HEK293 (cell line): ENCODE data around the gene SNTB2.
"Not testable (repeated sequence)": the region's sequence is repeated elsewhere in the genome, so short reads cannot be mapped to it uniquely, and the experiment has no call there.

ENCODE experiments used
- CTCF ChIA-PET: fragments of 350-600 bp; formaldehyde crosslinking; extraction: SDS; loops from one replicate; lab custom pipeline; 2021; ENCODE audit warnings: antibody characterized with exemption; lab: Yijun Ruan, JAX
- POLR2A ChIA-PET: fragments of 300-600 bp; formaldehyde crosslinking; extraction: SDS; loops from one replicate; lab custom pipeline; 2020; ENCODE audit warnings: antibody characterized with exemption, inconsistent platforms; lab: Yijun Ruan, JAX
- H3K27ac ChIP-seq: fragments of 200-500 bp; sonication (Bioruptor generic); 2 replicates; pipeline ENCODE4 v1.5.1; 2014; ENCODE audit warnings: low read depth, low read length, control low read depth, inconsistent platforms; ENCODE audit errors: extremely low read depth
- H3K36me3 ChIP-seq, 2 experiments: fragments of 200-500 bp in 1 of 2; sonication (Bioruptor generic) in 1 of 2; 1 replicate in 1 of 2; 2 replicates in 1 of 2; pipeline ENCODE4 v1.5.1; 2014 to 2017; ENCODE audit warnings: inconsistent platforms in 2 of 2, low read length in 2 of 2; ENCODE audit not compliant: control insufficient read depth in 2 of 2, insufficient read depth in 1 of 2
- H3K4me1 ChIP-seq: fragments of 200-500 bp; sonication (Bioruptor generic); 2 replicates; pipeline ENCODE4 v1.5.1; 2014; ENCODE audit warnings: mild to moderate bottlenecking, low read length, inconsistent platforms; ENCODE audit not compliant: control insufficient read depth, insufficient read depth
- H3K4me3 ChIP-seq: 2 replicates; pipeline ENCODE4 v1.5.1; 2011; ENCODE audit warnings: low read depth, mild to moderate bottlenecking, control low read depth, low read length, moderate library complexity
- H3K9me3 ChIP-seq: fragments of 200-500 bp; sonication (Bioruptor generic); 2 replicates; pipeline ENCODE4 v1.5.1; 2014; ENCODE audit warnings: low read depth, low read length, inconsistent platforms; ENCODE audit not compliant: control insufficient read depth, insufficient read depth
- BCL6B ChIP-seq: fragments of 450-650 bp; formaldehyde crosslinking; IDR thresholded peaks from 2 replicates; pipeline ENCODE4 v1.5.1; 2017; ENCODE audit warnings: missing biosample characterization, missing genetic modification characterization
- GLI2 ChIP-seq: fragments of 450-650 bp; formaldehyde crosslinking; IDR thresholded peaks from 2 replicates; pipeline ENCODE4; 2017; ENCODE audit warnings: missing biosample characterization, missing genetic modification characterization, low read depth, borderline replicate concordance
- HOXA7 ChIP-seq: sonication (generic); formaldehyde crosslinking; IDR thresholded peaks from 2 replicates; pipeline ENCODE4 v1.8.1; 2022; ENCODE audit warnings: missing genetic modification reagents, borderline replicate concordance
- OVOL3 ChIP-seq: fragments of 450-650 bp; formaldehyde crosslinking; IDR thresholded peaks from 2 replicates; pipeline ENCODE4 v1.5.1; 2016; ENCODE audit warnings: missing biosample characterization, missing genetic modification characterization
- PRDM6 ChIP-seq: fragments of 450-650 bp; formaldehyde crosslinking; IDR thresholded peaks from 2 replicates; pipeline ENCODE4 v1.5.1; 2017; ENCODE audit warnings: missing biosample characterization, missing genetic modification characterization
- REST ChIP-seq: fragments of 450-650 bp; formaldehyde crosslinking; IDR thresholded peaks from 2 replicates; pipeline ENCODE4 v1.5.1; 2016; ENCODE audit warnings: missing biosample characterization, missing genetic modification characterization
- ZBTB11 ChIP-seq: fragments of 450-650 bp; formaldehyde crosslinking; conservative IDR thresholded peaks from 2 replicates; pipeline ENCODE4 v1.5.1; 2016; ENCODE audit warnings: low read depth, missing biosample characterization, missing genetic modification characterization
- ZNF2 ChIP-seq: fragments of 450-650 bp; formaldehyde crosslinking; IDR thresholded peaks from 2 replicates; pipeline ENCODE4 v1.5.1; 2016; ENCODE audit warnings: missing biosample characterization, missing genetic modification characterization
- ZNF202 ChIP-seq: fragments of 450-650 bp; formaldehyde crosslinking; IDR thresholded peaks from 2 replicates; pipeline ENCODE4 v1.5.1; 2016; ENCODE audit warnings: missing biosample characterization, missing genetic modification characterization, borderline replicate concordance
- ZNF248 ChIP-seq: fragments of 450-650 bp; formaldehyde crosslinking; IDR thresholded peaks from 2 replicates; pipeline ENCODE4 v1.5.1; 2017; ENCODE audit warnings: missing biosample characterization, missing genetic modification characterization
- ZNF266 ChIP-seq: fragments of 450-650 bp; formaldehyde crosslinking; IDR thresholded peaks from 2 replicates; pipeline ENCODE4 v1.5.1; 2016; ENCODE audit warnings: missing biosample characterization, missing genetic modification characterization, low read depth
- ZNF354C ChIP-seq: fragments of 450-650 bp; formaldehyde crosslinking; IDR thresholded peaks from 2 replicates; pipeline ENCODE4 v1.5.1; 2016; ENCODE audit warnings: missing biosample characterization, missing genetic modification characterization, low read depth, borderline replicate concordance
- ZNF426 ChIP-seq: fragments of 450-650 bp; formaldehyde crosslinking; IDR thresholded peaks from 2 replicates; pipeline ENCODE4 v1.5.1; 2017; ENCODE audit warnings: missing biosample characterization, missing genetic modification characterization, mild to moderate bottlenecking, inconsistent platforms, moderate library complexity
- ZNF48 ChIP-seq: fragments of 450-650 bp; formaldehyde crosslinking; IDR thresholded peaks from 2 replicates; pipeline ENCODE4 v1.5.1; 2016; ENCODE audit warnings: missing biosample characterization, missing genetic modification characterization
- ZNF560 ChIP-seq: fragments of 450-650 bp; formaldehyde crosslinking; IDR thresholded peaks from 2 replicates; pipeline ENCODE4 v1.5.1; 2017; ENCODE audit warnings: missing biosample characterization, missing genetic modification characterization, borderline replicate concordance
- ZNF629 ChIP-seq: fragments of 450-650 bp; formaldehyde crosslinking; IDR thresholded peaks from 2 replicates; pipeline ENCODE4 v1.5.1; 2017; ENCODE audit warnings: missing biosample characterization, missing genetic modification characterization
- ZNF654 ChIP-seq: fragments of 450-650 bp; formaldehyde crosslinking; IDR thresholded peaks from 2 replicates; pipeline ENCODE4 v1.5.1; 2016; ENCODE audit warnings: low read depth, missing biosample characterization, missing genetic modification characterization
- ZNF677 ChIP-seq: fragments of 450-650 bp; IDR thresholded peaks from 2 replicates; pipeline ENCODE4 v1.5.0; 2018; ENCODE audit warnings: missing biosample characterization, mild to moderate bottlenecking, missing genetic modification characterization, moderate library complexity
- ZNF791 ChIP-seq: fragments of 450-650 bp; formaldehyde crosslinking; IDR thresholded peaks from 2 replicates; pipeline ENCODE4 v1.5.1; 2016; ENCODE audit warnings: missing biosample characterization, missing genetic modification characterization
- ZNF830 ChIP-seq: fragments of 450-650 bp; IDR thresholded peaks from 2 replicates; pipeline ENCODE4 v1.5.0; 2018; ENCODE audit warnings: missing biosample characterization, missing genetic modification characterization, low read depth, mild to moderate bottlenecking, moderate library complexity
- ZSCAN18 ChIP-seq: fragments of 450-650 bp; formaldehyde crosslinking; IDR thresholded peaks from 2 replicates; pipeline ENCODE4 v1.5.1; 2016; ENCODE audit warnings: missing biosample characterization, missing genetic modification characterization

Gene SNTB2

GRCh38 chr16:69285240-69285639 lies 98.3 kb downstream of the SNTB2 start (continued):
- TF ChIP-seq ZBTB11 (tag by site-specific recombination) (peak; percentile 68), REST (tag by site-specific recombination) (peak; percentile 64), ZNF560 (0 out of 2 replicates have a peak, but pooled peaks have one; percentile 44), ZNF677 (no peak), ZNF426 (tag by site-specific recombination) (peak; percentile 70), PRDM6 (tag by site-specific recombination) (no peak), ZNF629 (tag by site-specific recombination) (0 out of 2 replicates have a peak, but pooled peaks have one; percentile 32), ZNF2 (tag by site-specific recombination) (no peak), ZNF266 (tag by site-specific recombination) (peak; percentile 58; the same call in 1 of the 2 replicates), ZNF48 (tag by site-specific recombination) (no peak), ZNF830 (tag by site-specific recombination) (no peak), OVOL3 (0 out of 2 replicates have a peak, but pooled peaks have one; percentile 27), ZNF354C (tag by site-specific recombination) (peak; percentile 21; the same call in 1 of the 2 replicates), ZNF791 (peak; percentile 70; the same call in 1 of the 2 replicates)

- ChIA-PET CTCF (interaction anchor here (0.6 to 7.4 kb wide), 10 partner anchors 9 to 300 kb away, joined by 3 to 104 read pairs (median 3); no protein-coding TSS in a partner anchor), POLR2A (no interaction called here)
- no peak overlapping the region for H3K27ac ChIP-seq
These were observed 100.2 kb downstream of the SNTB2 start for GRCh38 chr16:69286941-69287713.

GRCh38 chr16:69291657-69292056 lies 104.7 kb downstream of the SNTB2 start:
- POLR2A ChIA-PET: not testable (repeated sequence)

More at GRCh38 chr16:69286941-69287713, 100.2 kb downstream of the SNTB2 start:
- no peak for TF ChIP-seq ZNF202 (tag by site-specific recombination)
- TF ChIP-seq ZNF248 (tag by site-specific recombination): no peak
- TF ChIP-seq ZSCAN18 (tag by site-specific recombination): no peak
- TF ChIP-seq HOXA7 (CRISPR knock-in tag): no peak
- no peak for TF ChIP-seq BCL6B
- TF ChIP-seq GLI2 (tag by site-specific recombination): no peak
- TF ChIP-seq ZNF654 (tag by site-specific recombination): peak; percentile 50
- TF ChIP-seq, all 188 proteins: peak for 1
- H3K4me3 ChIP-seq: no peak overlapping the region
- no peaks in the 10 kb centered on the region for H3K4me1 ChIP-seq
- H3K36me3 ChIP-seq: peaks cover 7 to 28% of the 10 kb centered on the region in 2 experiments; a peak in 2 of 3 replicates
- H3K9me3 ChIP-seq: no peaks in the 10 kb centered on the region

More at GRCh38 chr16:69291657-69292056, 104.7 kb downstream of the SNTB2 start:
- not testable (repeated sequence) for H3K4me3 ChIP-seq, H3K9me3 ChIP-seq, H3K27ac ChIP-seq, H3K4me1 ChIP-seq, H3K36me3 ChIP-seq
- CTCF ChIA-PET: interaction anchor here (1.2 kb wide), 1 partner anchor 142 kb away, joined by 5 read pairs; no protein-coding TSS in a partner anchor
